Progenitor cell of endocrine pancreas (in vitro differentiated cells): ENCODE data around the gene DUSP23. TPM values are rescaled to one million over a fixed set of nuclear protein-coding genes. Genes with fewer than 3 reads are reported as not detected.

ENCODE experiments used
- DNase-seq: peaks from one replicate; pipeline ENCODE4 v3.0.0; 2021; ENCODE audit warnings: low spot score; ENCODE audit not compliant: unreplicated experiment
- H3K27ac Mint-ChIP-seq: 2 replicates; pipeline ENCODE4 v1.8.0; 2021; ENCODE audit warnings: mild to moderate bottlenecking, moderate library complexity, mixed read lengths
- H3K27me3 Mint-ChIP-seq: 2 replicates; pipeline ENCODE4 v1.8.0; 2021; ENCODE audit warnings: mixed read lengths
- H3K36me3 Mint-ChIP-seq: 2 replicates; pipeline ENCODE4 v1.8.0; 2022; ENCODE audit warnings: mixed read lengths; ENCODE audit not compliant: insufficient read depth
- H3K4me1 Mint-ChIP-seq: 2 replicates; pipeline ENCODE4 v1.8.0; 2021; ENCODE audit warnings: low read depth, mixed read lengths
- H3K4me3 Mint-ChIP-seq: 2 replicates; pipeline ENCODE4 v1.8.0; 2021; ENCODE audit warnings: low read depth, mild to moderate bottlenecking, moderate library complexity, mixed read lengths
- H3K9me3 Mint-ChIP-seq: 2 replicates; pipeline ENCODE4 v1.8.0; 2021; ENCODE audit warnings: low read depth, mixed read lengths
- total RNA-seq: library from RNA; stranded (reverse); gene quantifications from 2 replicates; pipeline ENCODE4 v1.2.1, GENCODE V29; 2021
- TF ChIP-seq, protein P1 (sequence below): fragments of 200-600 bp; sonication (generic); IDR thresholded peaks from one replicate; pipeline ENCODE4 v1.5.0; 2021; ENCODE audit warnings: antibody characterized with exemption, mild to moderate bottlenecking; ENCODE audit not compliant: unreplicated experiment

DUSP23 gene
- total RNA-seq, 1 donor from 2014 or later, result 16.9 TPM

DNA sequence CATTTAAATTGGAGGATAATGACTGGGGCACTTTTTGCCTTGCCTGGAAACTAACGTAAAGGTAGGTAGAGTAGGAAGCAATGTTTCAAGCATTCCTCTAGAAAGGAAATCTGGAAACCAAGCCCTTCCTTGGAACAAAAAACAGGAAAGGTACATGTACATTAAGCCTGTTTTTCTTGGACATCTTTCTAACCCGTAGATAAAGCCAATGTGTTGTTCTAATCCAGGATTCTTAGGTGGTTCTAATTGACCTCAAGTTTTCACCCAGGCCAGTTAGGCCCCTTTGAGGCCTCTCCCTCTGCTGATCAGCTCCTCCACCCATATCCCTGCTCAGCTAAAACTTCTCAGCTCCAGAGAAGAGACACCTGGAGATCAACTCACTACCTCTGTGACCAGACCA lies 6.3 kb upstream of the DUSP23 start:
- no peak for DNase-seq
- TF ChIP-seq, protein P1, sequence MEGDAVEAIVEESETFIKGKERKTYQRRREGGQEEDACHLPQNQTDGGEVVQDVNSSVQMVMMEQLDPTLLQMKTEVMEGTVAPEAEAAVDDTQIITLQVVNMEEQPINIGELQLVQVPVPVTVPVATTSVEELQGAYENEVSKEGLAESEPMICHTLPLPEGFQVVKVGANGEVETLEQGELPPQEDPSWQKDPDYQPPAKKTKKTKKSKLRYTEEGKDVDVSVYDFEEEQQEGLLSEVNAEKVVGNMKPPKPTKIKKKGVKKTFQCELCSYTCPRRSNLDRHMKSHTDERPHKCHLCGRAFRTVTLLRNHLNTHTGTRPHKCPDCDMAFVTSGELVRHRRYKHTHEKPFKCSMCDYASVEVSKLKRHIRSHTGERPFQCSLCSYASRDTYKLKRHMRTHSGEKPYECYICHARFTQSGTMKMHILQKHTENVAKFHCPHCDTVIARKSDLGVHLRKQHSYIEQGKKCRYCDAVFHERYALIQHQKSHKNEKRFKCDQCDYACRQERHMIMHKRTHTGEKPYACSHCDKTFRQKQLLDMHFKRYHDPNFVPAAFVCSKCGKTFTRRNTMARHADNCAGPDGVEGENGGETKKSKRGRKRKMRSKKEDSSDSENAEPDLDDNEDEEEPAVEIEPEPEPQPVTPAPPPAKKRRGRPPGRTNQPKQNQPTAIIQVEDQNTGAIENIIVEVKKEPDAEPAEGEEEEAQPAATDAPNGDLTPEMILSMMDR, result no peak
- Mint-ChIP-seq H3K9me3 (no peaks in the 10 kb centered on the region), H3K27ac (no peak overlapping the region), H3K4me1 (no peaks in the 10 kb centered on the region), H3K4me3 (no peak overlapping the region), H3K36me3 (no peaks in the 10 kb centered on the region), H3K27me3 (peaks cover 3% of the 10 kb centered on the region)

DNA sequence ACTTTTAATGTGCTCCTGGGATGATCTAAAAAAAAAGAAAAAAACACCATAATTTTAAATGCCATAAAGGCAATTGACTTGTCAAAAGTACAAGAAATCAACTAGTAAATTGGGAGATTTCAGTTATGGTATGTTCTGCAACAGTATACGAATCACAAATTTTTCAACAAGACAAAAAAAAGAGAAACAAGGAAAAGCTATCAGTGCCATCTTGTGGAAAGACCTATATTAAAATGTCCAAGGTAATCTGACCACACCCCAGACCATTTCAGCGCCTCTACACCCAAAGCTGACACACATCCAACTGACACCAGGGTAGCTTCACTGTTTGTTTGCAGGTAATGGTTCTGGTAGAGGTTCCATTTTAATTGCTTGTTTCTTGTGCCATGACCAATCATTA lies 5.0 kb upstream of the DUSP23 start:
- no peaks in the 10 kb centered on the region for H3K9me3 Mint-ChIP-seq
- H3K27ac Mint-ChIP-seq, result no peak overlapping the region
- TF ChIP-seq, protein P1, result no peak
- no peak for DNase-seq
- H3K4me1 Mint-ChIP-seq, result no peaks in the 10 kb centered on the region
- peaks cover 3% of the 10 kb centered on the region for H3K27me3 Mint-ChIP-seq
- H3K4me3 Mint-ChIP-seq, result no peak overlapping the region
- H3K36me3 Mint-ChIP-seq, result no peaks in the 10 kb centered on the region

DNA sequence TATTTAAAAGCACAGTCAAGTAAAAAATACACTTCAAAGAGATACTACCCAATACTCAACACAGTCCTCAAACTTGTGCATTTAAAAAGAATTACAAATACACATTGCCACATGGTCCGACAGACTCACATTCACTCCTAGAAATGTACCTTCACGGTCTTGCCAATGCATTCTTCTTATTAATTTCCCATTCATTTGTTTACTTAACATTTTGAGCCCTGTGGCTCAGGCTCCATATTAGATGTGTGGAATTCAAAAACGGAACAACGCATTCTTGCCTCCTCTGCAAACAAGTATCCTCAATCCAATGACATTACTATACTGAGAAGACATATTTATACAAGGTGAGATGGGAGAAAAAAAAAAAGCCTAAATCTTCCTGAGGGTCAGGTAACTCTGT lies 2.5 kb upstream of the DUSP23 start:
- Mint-ChIP-seq H3K36me3 (no peaks in the 10 kb centered on the region), H3K4me1 (peaks cover 2% of the 10 kb centered on the region), H3K9me3 (no peaks in the 10 kb centered on the region), H3K27me3 (no peaks in the 10 kb centered on the region), H3K27ac (no peak overlapping the region), H3K4me3 (no peak overlapping the region)
- TF ChIP-seq, protein P1, result no peak
- DNase-seq, result no peak

DNA sequence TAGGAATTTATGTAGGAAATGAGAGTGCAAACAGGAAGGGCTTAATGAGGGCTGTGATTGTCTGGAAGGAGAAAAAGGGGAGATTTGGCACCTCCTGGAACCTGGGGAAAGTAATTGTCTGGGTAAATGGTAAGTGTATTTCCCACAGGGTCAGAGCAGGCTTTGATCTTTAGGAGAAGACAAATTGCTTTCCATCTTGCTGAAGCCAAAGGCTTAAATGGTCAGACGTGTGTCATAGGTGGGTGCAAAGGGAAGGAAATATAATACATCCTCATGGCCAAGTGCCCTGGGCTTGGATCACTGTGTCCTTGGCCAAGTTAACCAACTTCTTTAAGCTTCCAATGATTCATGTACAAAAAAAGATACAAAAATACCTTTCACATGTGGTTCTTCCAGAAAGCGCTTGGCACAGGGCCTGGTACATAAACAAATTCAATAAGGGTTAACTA lies 1.3 kb upstream of the DUSP23 start:
- Mint-ChIP-seq H3K27ac (no peak overlapping the region), H3K36me3 (no peaks in the 10 kb centered on the region), H3K27me3 (no peaks in the 10 kb centered on the region), H3K4me1 (peaks cover 2% of the 10 kb centered on the region), H3K9me3 (no peaks in the 10 kb centered on the region), H3K4me3 (no peak overlapping the region)
- TF ChIP-seq, protein P1, result no peak
- DNase-seq, result no peak

DNA sequence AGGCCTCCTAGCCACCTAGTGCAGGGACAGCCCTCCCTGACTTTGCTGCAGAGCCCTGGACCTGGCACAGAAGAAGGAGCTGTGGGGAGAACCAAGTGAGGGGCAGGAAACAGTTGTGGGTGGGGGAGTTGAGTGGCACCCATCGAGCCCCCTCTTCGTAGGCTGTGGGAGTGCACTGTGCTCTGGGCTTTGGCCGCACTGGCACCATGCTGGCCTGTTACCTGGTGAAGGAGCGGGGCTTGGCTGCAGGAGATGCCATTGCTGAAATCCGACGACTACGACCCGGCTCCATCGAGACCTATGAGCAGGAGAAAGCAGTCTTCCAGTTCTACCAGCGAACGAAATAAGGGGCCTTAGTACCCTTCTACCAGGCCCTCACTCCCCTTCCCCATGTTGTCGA lies 1.2 kb downstream of the DUSP23 start:
- H3K27me3 Mint-ChIP-seq, result no peaks in the 10 kb centered on the region
- no peaks in the 10 kb centered on the region for H3K36me3 Mint-ChIP-seq
- DNase-seq, result no peak
- H3K4me1 Mint-ChIP-seq, result peaks cover 2% of the 10 kb centered on the region
- no peak overlapping the region for H3K27ac Mint-ChIP-seq
- TF ChIP-seq, protein P1, result no peak
- no peaks in the 10 kb centered on the region for H3K9me3 Mint-ChIP-seq
- H3K4me3 Mint-ChIP-seq, result peak overlapping the region; percentile 78
